ENCODE data around the gene AOPEP. TPM values are rescaled to one million over a fixed set of nuclear protein-coding genes. Genes with fewer than 3 reads are reported as not detected.

Gene AOPEP
- total and polyA plus RNA-seq, 2 of the 13 experiments (the other 11 are each of a cell fraction or from before 2014, with no cell fraction given) = 22.2 to 41.6 TPM

GRCh38 chr9:95070549-95071021, 344.1 kb downstream of the AOPEP start (continued):
- TF ChIP-seq ZNF567 (CRISPR knock-in tag; IDR thresholded peaks at IDR 0.05; ENCODE audit: borderline replicate concordance) (no peak), NAIF1 (CRISPR knock-in tag; IDR thresholded peaks at IDR 0.05; ENCODE audit: borderline replicate concordance) (no peak), ZSCAN12 (CRISPR knock-in tag; IDR thresholded peaks at IDR 0.05) (no peak), ZNF251 (CRISPR knock-in tag; IDR thresholded peaks at IDR 0.05) (no peak), TRIM24 (CRISPR knock-in tag; IDR thresholded peaks at IDR 0.05) (no peak), ZBTB26 (CRISPR knock-in tag; IDR thresholded peaks at IDR 0.05; ENCODE audit: borderline replicate concordance) (0 out of 2 replicates have a peak, but pooled peaks have one; percentile 44), ZNF850 (CRISPR knock-in tag; conservative IDR thresholded peaks at IDR 0.05) (no peak), U2AF2 (IDR thresholded peaks at IDR 0.05; ENCODE audit: low read depth, low read length) (no peak), ZFP36 (IDR thresholded peaks at IDR 0.05; ENCODE audit: borderline replicate concordance, low read depth, low read length, partially characterized antibody) (no peak), ZSCAN25 (CRISPR knock-in tag; IDR thresholded peaks at IDR 0.05) (peak; percentile 82), ZBTB37 (CRISPR knock-in tag; IDR thresholded peaks at IDR 0.05) (no peak), EZH2 (conservative IDR thresholded peaks at IDR 0.05; ENCODE audit: low read depth, low read length) (no peak), ZNF101 (CRISPR knock-in tag; IDR thresholded peaks at IDR 0.05; ENCODE audit: borderline replicate concordance, low read depth) (no peak), TCF7L2 (IDR thresholded peaks at IDR 0.05; ENCODE audit: low read depth, low read length) (no peak), STAT6 (CRISPR knock-in tag; IDR thresholded peaks at IDR 0.05; ENCODE audit: borderline replicate concordance) (no peak), SRF (IDR thresholded peaks at IDR 0.05; ENCODE audit: low read depth, low read length) (no peak), MAF1 (CRISPR knock-in tag; IDR thresholded peaks at IDR 0.05; ENCODE audit: borderline replicate concordance) (no peak), THAP7 (CRISPR knock-in tag; IDR thresholded peaks at IDR 0.05) (no peak), ZNF143 (CRISPR knock-in tag; IDR thresholded peaks at IDR 0.05) (no peak), THAP11 (CRISPR knock-in tag; IDR thresholded peaks at IDR 0.05) (0 out of 2 replicates have a peak, but pooled peaks have one; percentile 16), BCL3 (CRISPR knock-in tag; IDR thresholded peaks at IDR 0.05) (no peak)
